Heart left ventricle (tissue), 16 donors: ENCODE data around the gene SLC9A3. TPM values are rescaled to one million over a fixed set of nuclear protein-coding genes. Genes with fewer than 3 reads are reported as not detected.

Source experiments
- ATAC-seq, 4 donors: fragments of 200-7000 bp; cut with Tn5 transposase; one replicate each; pipeline ENCODE4 v1.9.1; 2020 to 2022; ENCODE audit warnings: moderate library complexity in 4 of 4, mild to moderate bottlenecking in 3 of 4, moderate number of reproducible peaks in 1 of 4
- DNase-seq, 5 donors: peaks; one replicate each; pipeline ENCODE4 v3.0.0-alpha.2; 2020
- H3K27ac ChIP-seq, 12 donors: fragments of 200-600 bp; sonication (generic) in 4 of 12; one replicate each; pipeline versions ENCODE4 v1.5.0 to v1.8.0; 2016 to 2022; ENCODE audit warnings: mild to moderate bottlenecking in 2 of 12
- H3K27me3 ChIP-seq, 9 donors: fragments of 200-600 bp; sonication (generic) in 2 of 9; one replicate each; pipeline versions ENCODE4 v1.5.1 to v1.8.0; 2016 to 2022; ENCODE audit warnings: mild to moderate bottlenecking in 3 of 9
- H3K36me3 ChIP-seq, 9 donors: fragments of 200-600 bp; sonication (generic) in 2 of 9; one replicate each; pipeline versions ENCODE4 v1.5.0 to v1.8.0; 2018 to 2022; ENCODE audit warnings: mild to moderate bottlenecking in 2 of 9
- H3K4me1 ChIP-seq, 12 donors: fragments of 200-600 bp; sonication (generic) in 4 of 12; one replicate each; pipeline versions ENCODE4 v1.5.0 to v1.8.0; 2016 to 2022; ENCODE audit warnings: mild to moderate bottlenecking in 3 of 12
- H3K4me3 ChIP-seq, 12 donors: fragments of 200-600 bp; sonication (generic) in 4 of 12; one replicate each; pipeline versions ENCODE4 v1.5.0 to v1.8.0; 2017 to 2022; ENCODE audit warnings: mild to moderate bottlenecking in 9 of 12, moderate library complexity in 4 of 12
- H3K9me3 ChIP-seq, 12 donors: fragments of 200-600 bp; sonication (generic) in 4 of 12; one replicate each; pipeline versions ENCODE4 v1.5.0 to v1.8.0; 2016 to 2022; ENCODE audit warnings: mild to moderate bottlenecking in 1 of 12
- CTCF ChIP-seq, 12 donors: fragments of 200-600 bp; sonication (generic) in 4 of 12; IDR thresholded peaks; one replicate each; pipeline versions ENCODE4 v1.5.0 to v1.8.0; 2018 to 2022; ENCODE audit warnings: antibody characterized with exemption in 12 of 12, mild to moderate bottlenecking in 5 of 12
- POLR2A ChIP-seq, 2 donors: fragments of 450-650 bp; IDR thresholded peaks; one replicate each; pipeline ENCODE4 v1.6.1; 2017; ENCODE audit warnings: antibody characterized with exemption in 2 of 2, mild to moderate bottlenecking in 2 of 2, moderate library complexity in 2 of 2
- WGBS, 4 donors: extraction: QIAGEN DNeasy Blood & Tissue Kit in 2 of 4; methylation state at CpG; one replicate each; pipeline versions ENCODE4 v1.1.5 to v1.1.7; 2013 to 2018; 5-methylcytosine and 5-hydroxymethylcytosine counted together
- intact Hi-C, 10 donors: fragments of 100-400 bp; cut with DNase I; formaldehyde crosslinking; loops; one replicate each; pipeline versions ENCODE4 v1.11.1 to v1.14.2; 2022
- polyA plus RNA-seq, 2 donors: library from polyadenylated mRNA; stranded (reverse); fragments of 200-250 nt; gene quantifications; one replicate each; pipeline ENCODE4 v1.2.3, GENCODE V29; 2013
- total RNA-seq, 9 donors: library from RNA; depleted of rRNA in 2 of 9; stranded (reverse); fragments of >200 nt in 2 of 9; fragmentation: NEBNext Ultra II Directional in 3 of 9; extraction: Animal tissue kit (Norgen Biotek cat#: 25700) in 3 of 9; gene quantifications; one replicate each; pipeline versions ENCODE4 v1.1.0 to v1.2.4, GENCODE V29; 2016 to 2023
- donor health status: ischemic (EF 13 %, LVEDD 7.1; RV severe dilation, severe dysfunction).
- donor health status: healthy with polysubstance abuse.
- donor health status: DM: no; HTN: yes; CAD: no.
- donor health status: DM: no; HTN: no; CAD: no.
- donor health status: ischemic (EF 25% LVEDD 6.9; RV normal size, moderate dysfunction).
- donor health status: ischemic (EF 25% LVEDD 5.7; RV mildly dilated, moderate dysfunction).
- donor health status: healthy.
- donor health status: DM: yes; HTN: yes; CAD: no.
- donor health status: ischemic (EF 35%, LVEDD 5.7; RV mildly dilated, moderate dysfunction).
- donor health status: nonischemic (EF 11% LVEDD 7.7; RV severe dilation, severe dysfunction).
- donor health status: DM: yes; HTN: yes; CAD: no.
- donor health status: PGD.
- donor health status: ischemic (EF 29% LVEDD 5.4; RV normal size, mild dysfunction).
- donor health status: nonischemic (EF 23%, LVEDD 6.1; RV moderate dilation, normal function).

Gene SLC9A3
- total and polyA plus RNA-seq, 11 donors = 0.50 to 3.8 (median 1.0) TPM

GRCh38 chr5:435156-435790, 89.0 kb downstream of the SLC9A3 start:
- DNase-seq (peak in 1 of 5 donors; percentile 25), ATAC-seq (no peak)
- Histone ChIP-seq H3K9me3 (no peaks in the 10 kb centered on the region), H3K4me3 (no peak overlapping the region), H3K27ac (no peak overlapping the region), H3K36me3 (no peaks in the 10 kb centered on the region), H3K27me3 (peaks cover 0 to 18% (median 0%) of the 10 kb centered on the region in 9 donors), H3K4me1 (no peaks in the 10 kb centered on the region)
- TF ChIP-seq POLR2A (IDR thresholded peaks at IDR 0.05) (no peak), CTCF (IDR thresholded peaks at IDR 0.05) (no peak)
- whole genome bisulfite sequencing, 4 donors = 83 to 91% (median 88%) methylated on average over 18 to 27 of the region's 27 CpGs
- intact Hi-C loops = loop anchor here in 1 of 10 donors (10.0 kb wide), 1 partner anchor 110 kb away; the partner anchor contains the start of gene AHRR

- H3K36me3 ChIP-seq = no peaks in the 10 kb centered on the region
- ATAC-seq (no peak), DNase-seq (peak in 1 of 5 donors; percentile 52)
- WGBS, 4 donors = 84 to 94% (median 88%) methylated on average over 11 to 26 of the region's 26 CpGs
- no peaks in the 10 kb centered on the region for H3K9me3 ChIP-seq
- intact Hi-C loops = loop anchor here in 1 of 10 donors (10.0 kb wide), 1 partner anchor 110 kb away; the partner anchor contains the start of gene AHRR
- H3K4me1 ChIP-seq = no peaks in the 10 kb centered on the region
- no peak overlapping the region for H3K4me3 ChIP-seq
- no peak for TF ChIP-seq POLR2A (IDR thresholded peaks at IDR 0.05)
- no peak for TF ChIP-seq CTCF (IDR thresholded peaks at IDR 0.05)
- peaks cover 0 to 19% (median 0%) of the 10 kb centered on the region in 9 donors for H3K27me3 ChIP-seq
- H3K27ac ChIP-seq = no peak overlapping the region
Observed at GRCh38 chr5:434443-435146, 89.7 kb downstream of the SLC9A3 start.

- Histone ChIP-seq H3K27me3 (peaks cover 0 to 19% (median 0%) of the 10 kb centered on the region in 9 donors), H3K36me3 (no peaks in the 10 kb centered on the region), H3K4me3 (no peak overlapping the region), H3K27ac (no peak overlapping the region), H3K9me3 (no peaks in the 10 kb centered on the region), H3K4me1 (no peaks in the 10 kb centered on the region)
- ATAC-seq = no peak
- intact Hi-C loops = loop anchor here in 1 of 10 donors (10.0 kb wide), 1 partner anchor 109 kb away; the partner anchor contains the start of gene AHRR
- peak in 1 of 5 donors; percentile 50 for DNase-seq
- 72 to 81% (median 75%) methylated on average over 3 to 16 of the region's 16 CpGs for WGBS, 4 donors
- TF ChIP-seq CTCF (IDR thresholded peaks at IDR 0.05) (no peak), POLR2A (IDR thresholded peaks at IDR 0.05) (no peak)
Observed at GRCh38 chr5:433836-434235, 90.4 kb downstream of the SLC9A3 start.
